Activated CD4-positive, alpha-beta T cell treated with anti-CD3 and anti-CD28 coated beads, Interleukin-2, amount 50 U/mL, for 1 hour (primary cell): ENCODE data around the gene CIRBP.

ENCODE experiments used
- DNase-seq: peaks from one replicate; pipeline ENCODE4 v3.0.0-alpha.2; 2020

The CIRBP gene

DNA sequence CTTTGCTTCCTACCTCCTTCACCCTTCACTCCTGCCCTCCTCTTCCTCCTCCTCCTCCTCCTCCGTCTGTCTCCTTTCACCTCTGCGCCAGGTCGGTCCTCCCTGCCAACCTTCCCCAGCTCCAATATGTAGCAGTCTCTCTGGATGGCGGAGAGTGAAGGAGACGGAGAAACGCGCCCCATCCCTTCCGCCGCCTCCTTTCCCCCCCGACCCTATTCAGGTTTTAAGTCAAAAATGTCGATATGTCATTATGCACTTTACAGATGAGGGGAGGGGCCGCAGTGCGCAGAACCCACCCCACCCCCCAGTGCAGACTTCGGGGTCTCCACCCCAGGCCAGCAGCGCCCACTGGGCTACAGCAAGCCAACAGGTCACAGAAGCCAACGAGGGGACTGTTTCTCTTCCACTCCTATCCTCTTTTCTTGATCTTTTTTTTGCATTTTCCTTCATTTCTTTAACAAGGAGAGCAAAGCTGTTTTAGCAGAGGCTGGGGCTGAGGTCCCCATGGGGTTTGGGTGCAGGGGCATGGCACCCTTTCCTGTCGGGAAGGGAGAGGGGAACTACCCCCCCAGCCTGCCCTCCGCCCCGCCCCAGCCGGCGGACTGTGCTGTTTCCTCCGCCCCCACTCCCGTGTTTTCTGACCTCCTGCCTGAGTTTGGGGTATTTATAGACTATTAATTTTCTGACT lies 11.5 kb upstream of the CIRBP start:
- no peak for DNase-seq

DNA sequence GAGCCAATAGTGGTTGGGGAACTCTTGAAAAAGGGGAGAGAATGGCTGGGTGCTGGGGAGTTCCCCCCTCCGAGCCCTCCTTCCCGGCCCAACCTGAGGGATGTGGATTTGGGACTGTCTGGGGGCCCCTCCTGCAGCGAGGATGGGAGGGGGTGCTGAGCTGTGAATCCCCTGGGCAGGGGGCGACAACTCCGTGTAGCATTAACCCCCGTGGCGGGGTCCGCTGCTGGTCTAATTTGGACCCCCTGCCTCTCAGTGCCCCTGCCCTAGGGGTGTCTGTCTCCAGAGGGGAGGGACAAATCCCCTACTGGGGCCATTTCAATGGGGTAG lies 11.0 kb upstream of the CIRBP start:
- no peak for DNase-seq

DNA sequence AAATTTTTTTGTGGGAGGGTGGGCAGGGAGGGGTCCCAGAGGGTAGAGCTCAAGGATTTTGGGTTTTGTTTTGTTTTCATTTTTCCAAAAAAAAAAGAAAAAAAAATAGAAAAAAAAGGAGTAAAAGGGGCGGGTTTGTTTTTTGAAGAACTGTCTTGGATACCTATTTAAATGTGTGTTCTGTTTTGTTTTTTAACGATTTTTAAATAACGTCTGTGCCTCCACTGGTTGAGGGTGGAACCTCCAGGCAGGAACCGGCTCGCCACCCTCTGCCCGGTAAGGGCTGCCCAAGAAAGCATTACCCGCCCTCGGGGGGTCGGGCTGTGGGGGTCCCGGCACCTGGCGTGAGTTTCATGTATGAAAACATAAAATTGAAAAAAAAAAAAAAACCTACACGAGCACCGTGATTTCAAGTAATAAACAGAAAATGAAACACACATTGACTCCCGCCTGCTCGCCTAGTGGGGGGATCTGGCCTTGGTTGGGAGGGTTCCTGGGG lies 10.4 kb upstream of the CIRBP start:
- DNase-seq, result no peak

DNA sequence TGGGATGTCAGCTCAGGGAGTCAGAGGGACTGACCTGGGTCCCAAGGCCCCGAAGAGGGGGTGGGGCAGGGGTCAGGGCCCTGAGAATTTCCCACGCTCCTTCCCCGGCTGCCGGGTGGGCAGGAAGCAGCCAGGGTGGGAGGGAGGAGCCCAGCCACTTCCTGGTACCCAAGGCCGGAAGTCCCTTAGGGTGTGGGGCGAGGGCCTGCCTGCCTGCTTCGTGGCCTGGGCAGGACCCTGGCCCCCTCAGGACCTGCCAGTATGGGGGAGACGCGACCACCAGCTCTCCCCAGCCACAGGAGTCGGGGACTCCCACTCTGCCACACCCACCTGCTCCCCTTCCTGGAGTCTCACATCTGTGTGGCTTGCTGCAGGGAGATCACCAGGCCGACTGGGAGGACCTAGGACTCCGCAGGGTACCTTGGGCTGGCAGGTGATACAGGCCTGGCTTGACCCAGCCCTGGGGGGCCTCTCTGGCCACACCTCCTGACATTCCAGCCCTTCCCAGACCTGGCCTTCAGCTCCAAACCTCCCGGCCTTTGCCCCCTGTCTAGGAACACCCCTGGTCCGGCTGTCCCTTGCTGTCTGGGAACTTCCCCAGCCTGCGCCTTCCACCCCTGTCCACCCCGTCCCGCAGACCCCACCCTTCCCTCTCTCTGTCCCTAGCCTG lies 9.8 kb upstream of the CIRBP start:
- DNase-seq, result peak; percentile 58

DNA sequence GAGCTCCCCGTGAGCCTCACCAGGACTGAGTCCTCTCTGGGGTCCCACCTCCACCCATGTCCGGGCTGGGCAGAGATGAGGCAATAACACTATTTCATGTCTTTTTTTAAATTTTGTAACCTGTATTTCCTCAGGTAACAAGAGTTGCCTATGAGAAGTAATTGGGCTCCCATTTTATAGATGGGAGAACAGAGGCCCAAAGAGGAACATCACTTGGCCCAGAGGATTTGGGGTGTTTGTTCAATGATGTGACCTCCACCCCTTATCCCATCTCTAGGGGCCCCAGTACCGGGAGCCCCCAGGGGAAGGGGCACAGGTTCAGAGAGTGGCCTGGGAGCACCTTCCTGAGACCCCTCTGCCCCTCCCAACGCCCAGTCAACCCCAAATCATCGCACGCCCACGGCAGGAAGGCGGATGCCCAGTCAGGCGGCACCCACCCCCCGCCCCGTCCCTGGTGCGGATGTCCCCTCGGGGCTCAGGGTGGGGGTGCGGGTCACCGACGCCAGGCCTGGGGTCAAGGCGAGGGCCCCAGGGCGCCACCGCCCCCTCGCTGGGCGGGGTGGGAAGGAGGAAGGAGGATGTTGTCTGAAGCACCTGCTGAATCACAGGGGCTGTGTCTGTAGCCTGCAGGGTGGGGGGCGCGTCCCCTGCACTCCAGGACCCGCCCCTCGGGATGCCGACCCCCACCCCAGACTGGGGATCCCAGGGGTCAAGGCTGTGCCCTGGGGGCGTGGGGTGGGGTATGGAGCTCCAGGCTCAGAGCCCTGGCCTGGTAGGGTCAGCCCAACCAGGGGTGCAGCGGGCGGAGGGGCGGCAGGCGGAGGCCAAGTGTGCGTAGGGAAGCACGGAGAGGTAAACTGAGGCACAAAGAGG lies 9.0 kb upstream of the CIRBP start:
- DNase-seq, result peak; percentile 49

DNA sequence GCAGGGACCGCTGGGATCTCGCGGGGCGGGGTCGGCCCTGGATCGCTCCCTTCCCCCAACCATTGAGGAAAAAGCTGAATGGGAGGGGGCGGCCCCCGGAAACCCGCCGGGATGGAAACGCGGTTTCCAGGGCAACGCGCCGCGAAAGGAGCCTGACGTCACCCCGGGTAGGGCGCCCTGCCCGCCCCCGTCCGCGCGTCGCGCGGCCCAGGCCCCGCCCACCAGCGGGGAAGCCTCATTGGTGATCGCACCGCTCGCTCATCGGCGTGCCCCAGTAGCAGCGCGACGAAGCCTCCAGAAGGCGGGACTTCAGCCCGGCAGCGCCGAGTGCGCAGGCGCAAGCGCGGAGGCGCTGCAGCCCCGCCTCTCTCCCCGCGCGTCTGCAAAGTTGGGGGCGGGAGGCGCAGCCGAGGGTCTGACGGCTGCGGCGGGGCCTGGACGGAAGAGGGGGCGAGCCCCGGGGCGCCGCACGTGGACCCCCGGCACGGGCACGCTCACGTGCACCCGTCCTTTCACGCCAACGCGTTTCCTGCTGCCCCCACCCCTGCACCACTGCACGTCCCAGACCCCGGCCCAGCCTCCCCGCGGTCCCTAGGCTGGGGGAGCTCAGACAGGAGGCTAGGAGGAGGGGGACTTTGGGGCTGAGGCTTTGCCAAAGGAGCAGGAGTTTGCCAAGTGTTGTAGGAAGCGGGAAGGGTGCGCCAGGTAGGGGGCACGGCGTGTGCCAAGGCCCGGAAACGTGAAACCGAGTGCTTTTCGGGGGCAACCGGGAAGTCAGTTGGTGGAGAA lies 8.2 kb upstream of the CIRBP start:
- peak; percentile 97 for DNase-seq

DNA sequence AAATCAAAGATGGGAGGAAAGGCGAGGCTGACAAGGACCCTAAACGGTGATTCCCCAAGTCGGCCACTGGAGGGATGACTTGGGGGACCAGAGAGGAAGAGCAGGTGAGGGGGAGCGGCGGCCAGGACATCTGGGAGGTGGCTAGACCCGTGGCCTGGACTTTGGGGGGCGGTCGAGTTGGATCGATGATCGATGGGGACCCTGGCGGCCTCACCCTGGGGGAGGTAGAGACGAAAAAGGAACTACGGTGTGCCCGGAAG lies 7.7 kb upstream of the CIRBP start:
- DNase-seq, result no peak

DNA sequence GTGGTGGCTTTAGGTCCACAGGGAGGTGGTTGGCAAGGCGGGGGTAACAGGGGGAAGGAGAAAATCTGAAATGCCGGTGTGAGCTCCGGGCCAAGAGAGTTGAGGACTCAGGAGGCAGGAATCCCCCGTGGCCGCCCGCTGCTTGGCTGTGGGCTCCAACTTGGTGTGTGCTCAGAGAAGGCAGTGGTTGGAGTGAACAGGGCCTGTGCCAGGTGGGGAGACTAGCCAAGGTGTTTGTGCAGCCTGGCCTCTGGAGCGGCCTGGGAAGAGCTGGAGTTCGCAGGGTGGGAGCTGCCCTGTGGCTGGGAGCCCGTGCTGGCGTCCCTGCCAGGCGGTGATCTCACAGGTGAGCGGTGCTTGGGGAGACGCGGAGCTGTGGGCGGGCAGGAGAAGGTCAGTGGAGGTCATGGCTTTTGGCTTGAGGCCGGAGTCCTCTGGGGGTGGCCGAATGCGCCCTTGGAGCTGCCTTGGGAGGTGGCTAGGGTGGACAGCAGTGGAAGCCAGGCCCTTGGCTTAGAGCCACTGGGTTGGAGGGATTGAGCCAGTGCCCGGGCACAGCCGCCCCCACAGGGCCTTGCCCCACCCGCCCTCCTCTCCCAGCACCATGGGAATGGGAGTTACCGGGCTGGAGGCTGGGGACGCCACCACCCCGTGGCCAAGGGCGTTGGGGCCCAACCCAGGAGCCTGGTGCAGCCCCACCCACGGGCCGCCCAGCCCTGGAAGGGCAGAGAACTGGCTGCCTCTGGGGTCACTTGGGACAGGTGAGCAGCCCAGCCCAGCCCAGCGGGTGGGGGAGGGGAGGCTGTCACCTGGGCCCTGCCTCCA lies 7.1 kb upstream of the CIRBP start:
- DNase-seq, result no peak

DNA sequence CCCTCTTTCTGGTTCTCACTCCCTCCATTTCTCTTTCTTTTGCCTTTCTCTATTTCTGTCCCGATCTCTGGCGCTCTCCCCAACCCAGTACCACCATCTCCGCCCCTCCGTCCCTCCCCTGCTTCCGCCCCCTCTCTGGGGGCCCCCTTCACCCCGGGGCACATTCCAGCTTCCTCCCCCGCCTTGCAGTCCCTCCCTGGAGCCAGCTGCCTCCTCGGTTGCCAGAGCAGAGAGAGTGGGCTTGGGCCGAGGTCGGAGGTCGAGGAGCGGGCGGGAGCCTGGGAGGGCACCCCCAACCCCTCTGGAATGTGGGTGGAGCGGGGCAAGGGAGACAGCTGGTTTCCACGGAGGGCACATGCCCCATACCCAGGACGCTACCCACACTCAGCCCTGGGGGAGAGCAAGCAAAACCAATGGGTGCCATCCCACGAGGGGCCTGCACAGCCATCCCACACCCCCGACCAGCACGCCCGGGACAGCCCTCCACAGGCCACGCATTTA lies 6.5 kb upstream of the CIRBP start:
- DNase-seq, result no peak

DNA sequence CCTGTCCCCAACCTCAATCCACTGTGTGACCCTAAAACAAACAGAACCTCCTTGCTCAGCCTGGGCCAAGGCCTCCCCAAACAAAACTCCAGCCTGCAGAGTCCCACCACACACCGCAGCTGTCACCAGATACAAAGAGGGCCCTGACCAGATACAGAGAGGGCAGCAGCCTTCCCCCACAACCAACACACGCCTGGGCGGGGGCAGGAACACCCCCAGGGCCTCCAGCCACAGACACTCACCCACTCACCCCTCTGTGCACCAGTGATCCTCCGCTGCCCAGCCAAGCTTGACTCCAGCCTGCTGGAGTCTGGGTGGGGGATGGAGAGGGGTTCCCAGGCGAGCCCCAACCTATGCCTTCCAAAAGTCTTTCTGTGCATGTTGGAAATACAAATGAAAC lies 5.9 kb upstream of the CIRBP start:
- DNase-seq, result no peak

DNA sequence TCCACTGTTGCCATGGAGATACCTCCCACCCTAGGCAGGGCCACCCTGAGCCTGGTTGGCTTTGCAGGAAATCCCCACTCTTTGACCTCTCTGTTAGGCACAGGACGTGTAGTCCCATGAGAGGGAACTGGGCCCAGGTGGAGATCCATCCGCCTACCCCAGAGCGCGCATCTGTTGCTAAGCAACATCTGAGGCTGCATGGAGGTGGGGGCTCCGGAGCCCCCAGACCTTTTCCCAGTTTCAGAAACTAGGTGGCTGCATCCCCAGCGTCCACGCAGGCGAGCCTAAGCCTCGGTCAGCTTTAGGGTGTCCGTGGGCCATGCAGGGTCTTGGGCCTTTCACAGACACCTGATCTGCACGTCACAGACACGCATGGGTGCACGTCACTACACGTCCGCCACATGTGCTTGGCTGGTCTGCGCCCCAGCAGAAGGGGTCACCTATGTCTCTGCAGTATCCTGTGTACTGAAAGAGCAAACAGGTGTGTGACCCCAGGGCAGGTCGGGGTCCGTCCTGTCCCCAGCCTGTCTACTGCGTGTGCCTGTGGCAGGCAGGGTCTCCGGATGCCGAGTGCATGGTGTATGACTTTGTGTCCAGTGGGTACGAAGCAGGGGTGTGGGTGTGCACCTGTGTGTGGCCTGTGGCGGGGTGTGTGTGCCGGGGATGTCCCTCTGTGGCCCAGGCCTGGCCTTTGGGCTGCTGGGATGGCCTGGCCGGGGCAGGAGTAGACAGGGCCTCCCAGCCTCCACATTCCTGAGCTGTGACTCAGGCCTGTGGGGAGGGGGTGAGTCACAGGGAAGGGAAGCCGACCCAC lies 4.1 kb upstream of the CIRBP start:
- no peak for DNase-seq

DNA sequence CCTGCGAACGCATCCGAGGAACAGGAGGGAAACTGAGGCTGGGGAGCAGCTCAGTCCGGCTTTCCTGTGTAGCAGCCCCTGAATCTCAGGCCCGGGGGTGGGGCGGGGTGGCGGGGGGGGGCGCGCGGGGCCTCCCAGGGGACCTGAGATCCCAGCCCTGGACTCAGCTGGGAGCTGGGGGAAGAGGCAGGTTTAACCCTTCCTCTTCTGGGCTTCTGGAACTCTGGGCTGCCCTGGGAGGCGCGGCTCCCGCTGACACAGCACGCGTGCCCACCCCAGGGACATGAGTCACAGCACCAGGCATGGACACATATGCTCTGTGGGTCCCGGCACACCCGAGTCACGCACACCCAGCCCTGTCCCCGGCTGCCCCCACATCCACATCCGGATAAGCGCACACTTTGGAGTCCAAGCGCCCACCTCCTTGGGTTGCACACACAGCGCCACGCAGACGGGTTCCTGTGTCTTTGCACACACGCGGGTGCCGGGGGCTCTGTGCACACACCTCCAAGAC lies 3.5 kb upstream of the CIRBP start:
- DNase-seq, result no peak

DNA sequence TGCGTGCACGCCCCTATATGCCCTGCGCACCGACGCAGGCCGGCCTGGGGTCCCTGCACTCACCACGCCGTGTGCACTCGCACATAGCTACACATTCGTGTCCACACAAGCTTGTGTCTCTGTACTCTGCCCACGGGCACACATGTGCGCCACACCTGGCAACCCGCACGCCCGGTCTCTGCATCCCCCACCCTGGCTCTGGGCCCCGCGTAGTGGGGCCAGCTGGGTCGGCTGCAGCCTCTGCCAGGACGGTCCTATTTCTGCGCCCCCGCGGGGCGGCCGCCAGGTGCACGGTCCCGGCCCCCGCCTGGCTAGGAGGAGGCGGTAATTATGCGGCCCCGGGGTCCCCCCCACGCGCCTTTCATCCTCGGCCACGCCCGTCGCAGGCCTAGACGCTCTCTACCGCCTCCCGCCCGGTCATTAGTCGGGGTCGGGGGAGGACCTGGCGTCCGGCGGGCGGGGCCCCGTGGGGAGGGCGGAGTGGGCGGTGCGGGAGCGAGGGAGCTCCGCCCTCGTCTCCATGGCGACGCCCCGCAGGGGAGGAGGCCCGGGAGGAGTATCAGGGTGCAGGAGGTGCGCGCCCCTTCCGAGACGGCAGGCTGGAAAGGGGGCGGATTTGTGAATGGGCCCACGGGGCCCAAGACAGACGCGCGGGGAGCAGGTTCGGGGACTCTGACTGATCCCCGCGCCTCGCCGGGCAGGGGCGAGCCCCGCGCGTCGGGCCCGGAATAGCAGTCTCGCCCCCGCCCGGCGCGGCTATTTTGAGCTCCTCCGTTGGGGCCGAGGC lies 2.8 kb upstream of the CIRBP start:
- peak; percentile 76 for DNase-seq

DNA sequence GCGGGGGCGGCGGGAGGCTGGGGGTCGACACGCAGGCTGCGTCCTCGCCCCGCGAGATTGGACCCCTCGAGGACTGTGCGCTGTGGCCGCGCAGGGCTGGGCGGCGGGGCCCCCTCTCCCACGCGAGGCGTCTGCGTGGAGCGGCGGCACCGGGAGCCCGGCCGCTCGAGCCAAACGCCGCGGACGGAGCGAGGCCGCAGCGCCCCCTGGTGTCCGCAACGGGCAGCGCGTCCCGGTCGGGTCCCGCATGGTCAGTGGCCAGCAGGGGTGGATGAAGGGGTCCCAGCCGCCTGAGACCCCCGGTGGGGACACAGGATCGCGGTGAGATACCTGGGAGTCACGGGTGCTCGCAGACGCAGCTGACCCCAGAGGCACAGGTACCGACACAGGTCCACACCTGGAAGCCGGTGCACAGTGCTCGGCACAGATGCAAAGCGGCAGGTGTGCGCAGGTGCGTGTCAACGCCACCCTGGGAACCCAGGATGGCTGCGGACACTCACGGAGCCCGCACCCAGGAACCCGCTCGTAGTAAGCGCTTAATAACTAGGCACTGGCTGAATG lies 2.1 kb upstream of the CIRBP start:
- peak; percentile 64 for DNase-seq

DNA sequence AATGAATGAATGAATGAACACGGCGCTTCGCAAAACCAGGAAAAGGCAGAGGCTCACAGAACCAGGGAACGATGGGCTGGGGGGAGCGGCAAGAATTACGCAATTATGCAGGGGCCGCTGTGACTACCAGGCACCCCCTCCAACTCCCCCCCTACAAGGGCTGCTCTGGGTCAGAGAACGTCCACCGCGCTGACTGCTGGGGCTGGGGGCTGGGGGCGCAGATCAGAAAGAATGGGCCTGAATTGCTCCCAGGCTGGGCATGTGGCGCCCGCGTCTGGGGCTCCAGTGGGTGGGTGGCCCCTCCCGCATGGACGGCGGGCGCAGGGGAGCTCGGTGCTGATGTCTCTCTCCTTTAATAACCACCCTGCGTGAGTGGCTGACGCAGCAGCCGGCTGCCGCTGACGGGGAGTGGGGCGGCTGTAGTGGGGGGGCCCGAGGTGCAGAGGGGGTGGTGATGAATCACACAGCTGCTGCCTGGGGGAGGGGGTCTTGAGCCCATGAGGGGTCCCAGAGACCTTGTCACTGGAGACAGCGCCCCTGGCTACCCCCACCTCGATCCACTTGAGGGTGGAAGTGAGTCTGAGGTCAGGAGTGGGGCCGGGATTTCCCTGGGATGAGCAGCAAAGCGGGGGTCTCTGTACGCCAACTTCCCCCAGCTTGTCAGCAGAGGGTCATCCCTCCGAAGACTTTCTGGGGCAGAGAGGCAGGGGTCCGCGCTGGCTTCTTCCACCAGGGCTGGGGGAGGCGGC lies 1.5 kb upstream of the CIRBP start:
- DNase-seq, result no peak

DNA sequence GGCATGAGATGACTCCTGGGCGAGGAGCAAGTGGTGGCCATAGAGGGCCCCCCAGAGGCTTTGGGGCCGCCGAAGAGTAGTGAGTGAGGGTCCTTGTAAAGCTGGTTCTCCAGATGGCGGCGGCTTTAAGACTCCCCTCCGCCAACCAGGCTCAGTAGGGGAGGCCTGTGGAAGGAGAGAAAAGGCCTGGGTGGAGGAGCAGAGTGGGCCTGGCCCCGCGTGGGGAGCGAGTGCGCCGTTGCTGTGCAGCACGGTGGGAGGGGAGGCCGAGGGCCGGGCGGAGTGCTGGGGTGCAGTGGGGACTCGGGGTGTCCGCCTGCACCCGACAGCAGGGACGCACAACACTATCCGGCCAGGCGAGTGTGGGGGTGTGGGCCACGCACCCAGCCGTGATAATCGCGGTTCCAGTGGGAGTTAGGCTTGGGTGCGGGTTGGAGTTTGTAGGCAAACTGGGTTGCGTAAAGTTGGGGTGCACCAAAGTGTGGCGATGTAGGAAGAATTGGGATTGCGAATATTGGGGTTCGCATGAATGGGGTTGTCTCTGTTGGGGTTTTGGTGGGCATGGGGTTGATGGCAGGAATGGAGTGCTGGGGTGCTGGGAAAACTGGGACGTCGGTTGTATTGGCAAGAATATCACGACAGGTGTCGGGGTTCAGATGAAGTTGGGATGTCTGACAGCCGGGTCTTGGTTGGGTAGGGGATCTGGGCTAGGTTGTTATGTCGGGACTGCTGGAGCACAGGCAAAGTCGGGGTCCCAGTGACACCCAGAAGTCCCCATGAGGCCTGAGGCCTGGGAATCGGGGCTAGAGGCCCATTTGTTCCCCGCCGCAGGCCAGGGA lies 687 bp upstream of the CIRBP start:
- DNase-seq, result no peak

DNA sequence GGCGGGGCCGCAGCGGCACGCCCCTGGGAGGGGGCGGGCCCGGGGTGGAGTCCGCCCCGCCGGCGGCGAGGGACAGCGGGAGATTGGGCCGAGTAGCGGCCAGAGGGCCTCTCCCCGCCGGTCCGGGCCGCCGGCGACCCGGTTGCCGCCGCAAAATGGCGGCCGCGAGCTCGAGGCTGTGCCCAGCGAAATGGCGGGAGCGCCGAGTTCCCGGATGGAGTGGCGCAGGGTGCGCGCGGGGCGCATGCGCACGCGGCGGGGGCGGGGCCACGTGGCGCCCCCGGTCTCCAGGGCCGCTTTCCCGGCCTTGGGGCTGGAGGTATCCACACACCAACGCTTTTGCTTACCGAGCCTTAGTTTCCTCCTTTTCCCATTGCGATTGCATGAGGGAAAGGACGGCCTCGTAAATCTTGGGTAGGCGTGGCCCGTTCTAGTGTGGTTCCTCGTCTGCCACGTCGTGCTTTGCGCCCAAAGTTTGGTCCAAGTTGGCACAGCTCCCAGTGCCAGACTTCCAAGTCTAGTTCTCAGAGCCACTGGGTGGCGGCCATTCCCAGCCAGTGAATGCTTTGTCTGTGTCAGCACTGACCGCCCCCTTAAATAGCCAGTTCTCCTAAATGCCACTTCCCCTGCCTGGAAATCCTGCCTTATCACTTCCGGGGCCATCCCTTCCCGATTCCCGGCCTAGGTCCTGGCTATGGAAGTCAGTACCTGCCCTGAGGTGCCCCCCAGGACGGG lies 513 bp downstream of the CIRBP start:
- DNase-seq, result peak; percentile 83
